CD4-positive, alpha-beta T cell treated with Interleukin-6 at 100 ng/mL for 8 hours (primary cell): Measurements from ENCODE around the gene NT5C3A.
A peak's percentile ranks its signal among the peaks of the same experiment; 100 is the strongest.
"Not testable (repeated sequence)": the region's sequence is repeated elsewhere in the genome, so short reads cannot be mapped to it uniquely, and the experiment has no call there.

Experiments used
- DNase-seq: peaks from one replicate; pipeline ENCODE4 v3.0.0-alpha.2; 2020; ENCODE audit warnings: mixed read lengths, low spot score

The NT5C3A gene

GRCh38 chr7:33041631-33042428 is 20.7 kb downstream of the NT5C3A start:
- no peak for DNase-seq

- DNase-seq: peak; percentile 74
These were observed 21.6 kb downstream of the NT5C3A start for GRCh38 chr7:33040803-33041516.

- no peak for DNase-seq
These were observed 22.7 kb downstream of the NT5C3A start for GRCh38 chr7:33039903-33040292.

GRCh38 chr7:33039257-33039902 is 23.2 kb downstream of the NT5C3A start:
- DNase-seq: peak; percentile 8

GRCh38 chr7:33038639-33039038 is 23.9 kb downstream of the NT5C3A start:
- DNase-seq: no peak

GRCh38 chr7:33035776-33036175 is 26.8 kb downstream of the NT5C3A start:
- no peak for DNase-seq

GRCh38 chr7:33024189-33024757 is 38.3 kb downstream of the NT5C3A start:
- no peak for DNase-seq

GRCh38 chr7:33012364-33012763 is 50.2 kb downstream of the NT5C3A start:
- DNase-seq: no peak

- DNase-seq: no peak
These were observed 52.8 kb downstream of the NT5C3A start for GRCh38 chr7:33009734-33010133.

GRCh38 chr7:33005690-33006089 is 56.9 kb downstream of the NT5C3A start:
- not testable (repeated sequence) for DNase-seq

GRCh38 chr7:33005193-33005592 is 57.4 kb downstream of the NT5C3A start:
- DNase-seq: not testable (repeated sequence)

- DNase-seq: not testable (repeated sequence)
These were observed 58.4 kb downstream of the NT5C3A start for GRCh38 chr7:33004104-33004616.

- DNase-seq: not testable (repeated sequence)
These were observed 59.5 kb downstream of the NT5C3A start for GRCh38 chr7:33003111-33003510.

GRCh38 chr7:32999380-32999779 is 63.2 kb downstream of the NT5C3A start:
- DNase-seq: not testable (repeated sequence)

GRCh38 chr7:32998361-32999171 is 64.0 kb downstream of the NT5C3A start:
- DNase-seq: not testable (repeated sequence)

GRCh38 chr7:32997956-32998355 is 64.6 kb downstream of the NT5C3A start:
- not testable (repeated sequence) for DNase-seq

GRCh38 chr7:32992750-32993149 is 69.8 kb downstream of the NT5C3A start:
- DNase-seq: not testable (repeated sequence)

GRCh38 chr7:32991975-32992700 is 70.4 kb downstream of the NT5C3A start:
- DNase-seq: not testable (repeated sequence)

- DNase-seq: not testable (repeated sequence)
These were observed 71.4 kb downstream of the NT5C3A start for GRCh38 chr7:32991068-32991585.

GRCh38 chr7:32988148-32988547 is 74.4 kb downstream of the NT5C3A start:
- not testable (repeated sequence) for DNase-seq
